Vagina (tissue), 2 donors: Measurements from ENCODE around the gene KCNIP4.

Experiments used
- POLR2A ChIP-seq, 2 donors: fragments of 450-650 bp; IDR thresholded peaks; one replicate each; pipeline ENCODE4 v1.6.1; 2017; ENCODE audit warnings: antibody characterized with exemption in 2 of 2, mild to moderate bottlenecking in 2 of 2, moderate library complexity in 2 of 2
- TF ChIP-seq, protein P1 (sequence below), 3 experiments: fragments of 450-650 bp in 2 of 3; fragments of 200-600 bp in 1 of 3; sonication (generic) in 1 of 3; IDR thresholded peaks; one replicate each; pipeline ENCODE4 v1.5.1; 2017 to 2019; ENCODE audit warnings: antibody characterized with exemption in 3 of 3, mild to moderate bottlenecking in 2 of 3, moderate library complexity in 2 of 3

DNA sequence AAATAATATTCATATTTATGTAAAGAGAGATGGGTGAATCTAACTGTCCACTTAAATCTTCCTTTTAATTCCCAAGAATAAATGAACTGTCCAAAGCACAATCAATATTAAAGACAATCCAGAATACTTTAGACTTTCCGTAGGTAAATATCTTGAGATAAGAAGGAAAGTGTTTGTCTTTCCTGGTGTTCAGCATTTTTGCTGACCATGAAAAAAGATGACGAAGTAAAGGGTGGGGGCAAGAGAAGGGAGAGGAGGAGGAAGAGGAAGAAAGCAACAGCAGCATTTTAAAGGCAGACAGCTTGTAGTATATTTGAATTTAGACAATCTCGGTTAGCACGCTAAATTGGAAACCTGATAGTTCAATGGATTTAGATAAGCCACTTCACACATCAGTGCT is 498.2 kb downstream of the KCNIP4 start:
- TF ChIP-seq POLR2A (IDR thresholded peaks at IDR 0.05), result no peak
- TF ChIP-seq, protein P1, sequence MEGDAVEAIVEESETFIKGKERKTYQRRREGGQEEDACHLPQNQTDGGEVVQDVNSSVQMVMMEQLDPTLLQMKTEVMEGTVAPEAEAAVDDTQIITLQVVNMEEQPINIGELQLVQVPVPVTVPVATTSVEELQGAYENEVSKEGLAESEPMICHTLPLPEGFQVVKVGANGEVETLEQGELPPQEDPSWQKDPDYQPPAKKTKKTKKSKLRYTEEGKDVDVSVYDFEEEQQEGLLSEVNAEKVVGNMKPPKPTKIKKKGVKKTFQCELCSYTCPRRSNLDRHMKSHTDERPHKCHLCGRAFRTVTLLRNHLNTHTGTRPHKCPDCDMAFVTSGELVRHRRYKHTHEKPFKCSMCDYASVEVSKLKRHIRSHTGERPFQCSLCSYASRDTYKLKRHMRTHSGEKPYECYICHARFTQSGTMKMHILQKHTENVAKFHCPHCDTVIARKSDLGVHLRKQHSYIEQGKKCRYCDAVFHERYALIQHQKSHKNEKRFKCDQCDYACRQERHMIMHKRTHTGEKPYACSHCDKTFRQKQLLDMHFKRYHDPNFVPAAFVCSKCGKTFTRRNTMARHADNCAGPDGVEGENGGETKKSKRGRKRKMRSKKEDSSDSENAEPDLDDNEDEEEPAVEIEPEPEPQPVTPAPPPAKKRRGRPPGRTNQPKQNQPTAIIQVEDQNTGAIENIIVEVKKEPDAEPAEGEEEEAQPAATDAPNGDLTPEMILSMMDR (IDR thresholded peaks at IDR 0.05), result no peak
